Fibroblast of the aortic adventitia (primary cell): Measurements from ENCODE around the gene CREB3L4. TPM values are rescaled to one million over a fixed set of nuclear protein-coding genes. Genes with fewer than 3 reads are reported as not detected.
A peak's percentile ranks its signal among the peaks of the same experiment; 100 is the strongest.
"Not testable (repeated sequence)": the region's sequence is repeated elsewhere in the genome, so short reads cannot be mapped to it uniquely, and the experiment has no call there.

Source experiments
- DNase-seq: peaks from one replicate; pipeline ENCODE4 v3.0.0-alpha.2; 2010; ENCODE audit warnings: low read depth
- H3K4me3 ChIP-seq: 2 replicates; pipeline ENCODE4 v1.5.1; 2011; ENCODE audit warnings: low read depth, mild to moderate bottlenecking, control low read depth, low read length, moderate library complexity
- CTCF ChIP-seq: IDR thresholded peaks from 2 replicates; pipeline ENCODE4 v1.5.1; 2011; ENCODE audit warnings: mild to moderate bottlenecking, low read length, control low read depth, inconsistent platforms; ENCODE audit not compliant: insufficient read depth
- small RNA-seq: library from RNA; depleted of rRNA; stranded (forward); fragments of <200 nt; gene quantifications from one replicate; pipeline ENCODE3, GENCODE V24; 2012
- total RNA-seq: library from RNA; depleted of rRNA; stranded (reverse); fragments of >200 nt; gene quantifications from 2 replicates; pipeline ENCODE4 v1.2.3, GENCODE V29; 2012; ENCODE audit warnings: low replicate concordance

The CREB3L4 gene
- total RNA-seq, 1 donor: 5.9 TPM

GRCh38 chr1:154000420-154000819 lies 32.7 kb downstream of the CREB3L4 start:
- no peak for DNase-seq
- H3K4me3 ChIP-seq: no peak overlapping the region
- TF ChIP-seq CTCF: no peak

DNA sequence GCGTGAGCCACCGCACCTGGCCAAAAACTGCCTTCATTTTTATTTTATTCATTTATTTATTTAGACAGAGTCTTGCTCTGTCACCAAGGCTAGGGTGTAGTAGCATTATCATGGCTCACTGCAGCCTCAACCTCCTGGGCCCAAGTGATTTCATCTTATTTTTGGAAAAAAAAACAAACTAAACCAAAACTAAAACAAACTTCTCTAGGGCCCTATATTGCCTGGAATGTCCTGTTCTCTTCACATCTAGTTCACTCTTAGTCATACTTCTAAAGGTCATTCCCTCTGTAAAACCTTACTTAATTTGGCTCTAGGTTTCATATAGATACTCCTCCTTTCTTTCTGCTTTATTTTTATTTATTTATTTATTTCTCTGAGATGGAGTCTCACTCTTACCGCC lies 38.4 kb downstream of the CREB3L4 start:
- no peak for TF ChIP-seq CTCF
- no peak overlapping the region for H3K4me3 ChIP-seq
- peak; percentile 46 for DNase-seq

GRCh38 chr1:154012129-154012528 lies 44.4 kb downstream of the CREB3L4 start:
- no peak overlapping the region for H3K4me3 ChIP-seq
- DNase-seq: no peak
- TF ChIP-seq CTCF: no peak

DNA sequence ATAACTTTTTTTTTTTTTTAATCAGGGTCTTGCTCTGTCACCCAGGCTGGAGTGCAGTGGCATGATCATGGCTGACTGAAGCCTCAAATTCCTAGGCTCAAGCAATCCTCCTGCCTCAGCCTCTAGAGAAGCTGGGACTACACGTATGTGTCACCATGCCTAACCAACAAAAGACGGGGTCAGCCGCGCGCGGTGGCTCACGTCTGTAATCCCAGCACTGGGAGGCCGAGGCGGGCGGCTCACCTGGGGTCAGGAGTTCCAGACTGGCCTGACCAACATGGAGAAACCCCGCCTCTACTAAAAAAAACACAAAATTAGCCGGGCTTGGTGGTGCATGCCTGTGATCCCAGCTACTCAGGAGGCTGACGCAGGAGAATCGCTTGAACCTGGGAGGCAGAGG lies 44.8 kb downstream of the CREB3L4 start:
- not testable (repeated sequence) for H3K4me3 ChIP-seq, DNase-seq

DNA sequence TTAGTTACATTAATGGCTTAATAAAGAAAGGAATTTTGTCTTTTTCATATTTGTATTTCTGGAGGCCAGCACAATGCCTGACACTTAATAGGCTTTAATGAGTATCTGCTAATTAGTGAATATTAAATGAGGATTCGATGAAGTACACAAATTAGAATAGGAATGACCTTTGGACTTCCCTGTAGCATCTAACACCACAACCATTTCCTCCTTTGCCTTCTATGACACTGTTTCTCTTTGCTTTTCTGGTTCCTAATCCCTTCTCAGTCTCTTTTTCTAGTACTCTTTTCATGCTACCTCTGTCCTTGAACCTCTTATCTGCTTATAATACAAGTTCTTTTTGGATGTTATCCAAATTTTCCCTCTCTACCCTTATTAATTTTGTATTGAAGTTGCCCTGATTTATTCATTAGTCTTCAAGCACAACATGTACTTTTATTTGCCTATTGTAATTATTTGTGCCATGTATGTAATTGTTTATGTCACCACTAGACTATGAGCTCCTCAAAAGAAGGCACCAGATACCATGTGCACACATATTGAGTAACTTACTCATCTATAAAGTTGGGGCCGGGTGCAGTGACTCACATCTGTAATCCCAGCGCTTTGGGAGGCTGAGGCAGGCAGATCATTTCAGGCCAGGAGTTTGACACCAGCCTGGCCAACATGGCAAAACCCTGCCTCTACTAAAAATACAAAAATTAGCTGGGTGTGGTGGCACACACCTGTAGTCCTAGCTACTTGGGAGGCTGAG lies 46.6 kb downstream of the CREB3L4 start:
- DNase-seq: peak; percentile 26

GRCh38 chr1:154019269-154019668 lies 51.6 kb downstream of the CREB3L4 start:
- DNase-seq: no peak
- no peak overlapping the region for H3K4me3 ChIP-seq
- TF ChIP-seq CTCF: no peak

More for the DNA sequence above, 46.6 kb downstream of the CREB3L4 start:
- TF ChIP-seq CTCF: no peak
- H3K4me3 ChIP-seq: no peak overlapping the region

- no peak for TF ChIP-seq CTCF
These were observed 52.2 kb downstream of the CREB3L4 start for GRCh38 chr1:154019940-154020339.

More at GRCh38 chr1:154019940-154020339, 52.2 kb downstream of the CREB3L4 start:
- H3K4me3 ChIP-seq: no peak overlapping the region
- no peak for DNase-seq

Small RNA genes within 50 kb of the gene (small RNA-seq; reads per million reads assigned to genes)
- gene MIR6737: not detected

Other genes with a start within 250 kb of the CREB3L4 start
- gene INTS3, start 239.9 kb upstream of the CREB3L4 start, total RNA-seq: 49.0 and 55.8 TPM in 2 replicates
- 11.5 and 113 TPM in 2 replicates for gene SLC27A3, start 192.5 kb upstream of the CREB3L4 start, total RNA-seq
- gene GATAD2B, start 44.9 kb upstream of the CREB3L4 start, total RNA-seq: 8.0 and 11.3 TPM in 2 replicates
- 14.9 and 23.2 TPM in 2 replicates for gene DENND4B, start 21.2 kb upstream of the CREB3L4 start, total RNA-seq
- 6.6 and 8.6 TPM in 2 replicates for gene CRTC2, start 9.3 kb upstream of the CREB3L4 start, total RNA-seq
- 74.1 and 85.9 TPM in 2 replicates for gene SLC39A1, start 4.4 kb upstream of the CREB3L4 start, total RNA-seq
- 73.9 and 132 TPM in 2 replicates for gene JTB, start 9.8 kb downstream of the CREB3L4 start, total RNA-seq
- 103 and 308 TPM in 2 replicates for gene RAB13, start 18.4 kb downstream of the CREB3L4 start, total RNA-seq
- gene RPS27, start 22.9 kb downstream of the CREB3L4 start, total RNA-seq: 442 and 2,665 TPM in 2 replicates
- gene NUP210L, start 187.2 kb downstream of the CREB3L4 start, total RNA-seq: 0.09 TPM in 1 of 2 replicates, not detected in the other
- gene TPM3, start 224.2 kb downstream of the CREB3L4 start, total RNA-seq: 427 and 649 TPM in 2 replicates
- not detected in 2 replicates for gene CFAP141, start 238.4 kb downstream of the CREB3L4 start, total RNA-seq